ENCODE data around the gene ADRB2.

DNA sequence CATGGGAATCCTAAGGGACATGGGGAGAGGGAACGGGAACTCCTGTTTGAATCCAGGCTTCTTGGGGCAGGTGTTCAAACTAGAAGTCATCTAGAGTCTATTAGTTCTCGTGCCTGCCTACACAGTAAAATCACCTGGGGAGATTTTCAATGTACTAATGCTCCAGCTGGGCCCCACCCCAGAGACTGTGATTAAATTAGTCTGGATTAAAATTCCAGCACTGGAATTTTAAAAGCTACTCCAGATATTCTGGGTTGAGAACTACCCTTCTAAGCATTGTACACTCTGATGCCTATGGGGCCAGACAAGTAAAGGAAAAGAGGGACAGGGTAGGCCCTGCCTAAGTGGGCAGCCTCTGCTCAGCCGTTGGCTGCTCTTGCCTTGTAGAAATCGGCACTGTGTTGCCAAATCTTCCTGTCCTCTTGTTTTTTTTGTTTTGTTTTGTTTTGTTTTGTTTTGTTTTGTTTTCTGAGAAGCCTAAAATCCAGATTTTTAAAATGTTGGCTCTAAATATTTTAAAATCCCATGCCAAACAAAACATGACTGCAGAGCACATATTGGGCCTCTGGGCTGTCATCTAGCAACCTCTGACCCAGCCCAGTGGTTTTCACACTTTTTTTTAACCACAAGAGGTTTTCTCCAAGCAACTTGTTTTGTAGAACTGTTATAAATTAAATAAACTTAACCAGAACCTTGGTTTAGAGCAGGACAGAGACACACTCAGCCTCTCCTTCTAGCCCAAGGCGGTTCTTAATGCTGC is 29.0 kb downstream of the ADRB2 start:
- TF ChIP-seq, protein P1, sequence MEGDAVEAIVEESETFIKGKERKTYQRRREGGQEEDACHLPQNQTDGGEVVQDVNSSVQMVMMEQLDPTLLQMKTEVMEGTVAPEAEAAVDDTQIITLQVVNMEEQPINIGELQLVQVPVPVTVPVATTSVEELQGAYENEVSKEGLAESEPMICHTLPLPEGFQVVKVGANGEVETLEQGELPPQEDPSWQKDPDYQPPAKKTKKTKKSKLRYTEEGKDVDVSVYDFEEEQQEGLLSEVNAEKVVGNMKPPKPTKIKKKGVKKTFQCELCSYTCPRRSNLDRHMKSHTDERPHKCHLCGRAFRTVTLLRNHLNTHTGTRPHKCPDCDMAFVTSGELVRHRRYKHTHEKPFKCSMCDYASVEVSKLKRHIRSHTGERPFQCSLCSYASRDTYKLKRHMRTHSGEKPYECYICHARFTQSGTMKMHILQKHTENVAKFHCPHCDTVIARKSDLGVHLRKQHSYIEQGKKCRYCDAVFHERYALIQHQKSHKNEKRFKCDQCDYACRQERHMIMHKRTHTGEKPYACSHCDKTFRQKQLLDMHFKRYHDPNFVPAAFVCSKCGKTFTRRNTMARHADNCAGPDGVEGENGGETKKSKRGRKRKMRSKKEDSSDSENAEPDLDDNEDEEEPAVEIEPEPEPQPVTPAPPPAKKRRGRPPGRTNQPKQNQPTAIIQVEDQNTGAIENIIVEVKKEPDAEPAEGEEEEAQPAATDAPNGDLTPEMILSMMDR (IDR thresholded peaks at IDR 0.05), result no peak
- no peak for TF ChIP-seq POLR2A (IDR thresholded peaks at IDR 0.05)
